Activated CD8-positive, alpha-beta memory T cell treated with anti-CD3 and anti-CD28 coated beads for 1 hour (primary cell): ENCODE measurements around the gene BCAP31.

Source experiments
- DNase-seq, 2 donors: peaks; one replicate each; pipeline ENCODE4 v3.0.0-alpha.2; 2020; ENCODE audit warnings: low read depth in 1 of 2; ENCODE audit errors: extremely low read depth in 1 of 2

The BCAP31 gene

GRCh38 chrX:153724252-153725038 is at the start of gene BCAP31, which contains the start of gene ABCD1:
Gene BCAP31, minus strand, starts transcription at chrX:153724387. Its CDS starts 1,143 bp downstream, at chrX:153723244.
Gene ABCD1, plus strand, starts transcription at chrX:153724856. Its CDS starts 411 bp downstream, at chrX:153725267.
- peak; percentile 60 to 76 for DNase-seq

GRCh38 chrX:153773218-153773611 is 49.0 kb upstream of the BCAP31 start:
- DNase-seq: no peak

DNA sequence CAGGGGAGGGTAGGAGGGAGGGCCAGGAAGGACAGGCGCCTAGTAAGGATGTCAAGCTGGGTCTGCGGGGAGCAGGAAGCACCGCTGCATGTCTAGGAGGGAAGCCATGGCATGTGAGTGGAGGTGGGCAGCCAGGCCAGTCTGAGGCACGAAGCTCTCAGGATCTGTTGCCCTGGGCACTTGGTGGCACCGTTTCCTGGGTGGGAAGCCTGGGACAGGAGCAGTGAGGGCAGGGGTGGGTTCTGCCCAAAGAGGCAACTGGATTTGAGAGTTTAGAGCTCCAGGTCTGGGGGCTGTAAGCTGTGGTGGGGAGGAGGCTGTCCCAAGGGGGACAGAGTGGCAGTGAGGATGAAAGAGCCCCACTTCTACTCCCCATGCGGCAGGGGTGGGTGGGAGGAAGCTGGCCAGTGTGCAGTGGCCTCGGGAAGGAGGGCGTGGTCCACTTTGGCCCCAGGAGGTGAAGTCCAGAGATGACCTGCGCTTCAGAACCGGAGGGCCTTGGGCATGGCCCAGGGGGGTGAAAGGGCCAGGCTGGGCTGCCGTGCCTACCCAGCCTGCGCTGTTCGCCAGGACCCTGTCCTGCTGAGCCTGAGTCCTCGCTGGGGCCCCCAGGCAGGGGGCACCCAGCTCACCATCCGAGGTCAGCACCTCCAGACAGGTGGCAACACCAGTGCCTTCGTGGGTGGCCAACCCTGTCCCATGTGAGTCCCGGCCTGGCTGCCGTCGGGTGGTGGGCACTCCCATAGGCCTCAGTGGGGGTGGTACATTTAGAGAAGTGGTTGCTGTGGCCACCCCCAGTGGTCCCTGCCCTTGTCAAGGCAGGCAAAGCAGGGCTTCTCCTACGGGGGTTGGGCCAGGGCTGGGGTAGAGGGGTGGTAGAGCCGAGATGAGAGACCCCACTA is 48.4 kb upstream of the BCAP31 start:
- no peak for DNase-seq

- no peak for DNase-seq
Measured at GRCh38 chrX:153771415-153772315, 47.5 kb upstream of the BCAP31 start.

GRCh38 chrX:153770601-153771414 is 46.6 kb upstream of the BCAP31 start:
- DNase-seq: no peak

GRCh38 chrX:153769865-153770600 is 45.8 kb upstream of the BCAP31 start:
- DNase-seq: no peak

DNA sequence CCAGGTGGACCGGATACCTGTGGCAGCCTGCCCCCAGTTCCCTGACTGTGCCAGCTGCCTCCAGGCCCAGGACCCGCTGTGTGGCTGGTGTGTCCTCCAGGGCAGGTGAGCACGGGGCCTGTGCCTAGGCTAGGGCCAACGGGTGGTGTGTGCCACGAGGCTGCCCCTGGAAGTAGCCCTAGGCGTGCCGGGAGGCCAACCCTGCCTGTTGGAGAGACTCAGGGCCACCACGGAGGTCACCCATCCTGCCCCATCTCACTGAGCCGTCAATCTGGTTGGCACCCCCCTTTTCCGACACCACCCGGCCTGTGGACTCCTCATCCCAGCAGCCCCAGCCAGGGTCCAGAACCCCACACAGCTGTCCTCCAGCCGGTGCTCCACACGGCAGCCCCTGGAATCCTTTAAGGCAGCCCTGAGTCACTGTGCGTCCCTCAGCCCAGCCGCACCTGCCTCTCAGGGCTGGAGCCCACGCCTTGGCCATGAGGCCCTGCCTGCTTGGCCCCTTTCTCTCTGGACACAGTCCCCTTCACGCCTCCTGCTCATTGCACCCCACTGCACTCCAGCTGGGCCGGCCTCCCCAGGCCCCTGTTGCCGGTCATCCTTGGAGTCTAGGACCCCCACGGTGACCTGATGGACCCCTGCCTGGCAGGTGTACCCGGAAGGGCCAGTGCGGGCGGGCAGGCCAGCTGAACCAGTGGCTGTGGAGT is 45.1 kb upstream of the BCAP31 start:
- DNase-seq: no peak

DNA sequence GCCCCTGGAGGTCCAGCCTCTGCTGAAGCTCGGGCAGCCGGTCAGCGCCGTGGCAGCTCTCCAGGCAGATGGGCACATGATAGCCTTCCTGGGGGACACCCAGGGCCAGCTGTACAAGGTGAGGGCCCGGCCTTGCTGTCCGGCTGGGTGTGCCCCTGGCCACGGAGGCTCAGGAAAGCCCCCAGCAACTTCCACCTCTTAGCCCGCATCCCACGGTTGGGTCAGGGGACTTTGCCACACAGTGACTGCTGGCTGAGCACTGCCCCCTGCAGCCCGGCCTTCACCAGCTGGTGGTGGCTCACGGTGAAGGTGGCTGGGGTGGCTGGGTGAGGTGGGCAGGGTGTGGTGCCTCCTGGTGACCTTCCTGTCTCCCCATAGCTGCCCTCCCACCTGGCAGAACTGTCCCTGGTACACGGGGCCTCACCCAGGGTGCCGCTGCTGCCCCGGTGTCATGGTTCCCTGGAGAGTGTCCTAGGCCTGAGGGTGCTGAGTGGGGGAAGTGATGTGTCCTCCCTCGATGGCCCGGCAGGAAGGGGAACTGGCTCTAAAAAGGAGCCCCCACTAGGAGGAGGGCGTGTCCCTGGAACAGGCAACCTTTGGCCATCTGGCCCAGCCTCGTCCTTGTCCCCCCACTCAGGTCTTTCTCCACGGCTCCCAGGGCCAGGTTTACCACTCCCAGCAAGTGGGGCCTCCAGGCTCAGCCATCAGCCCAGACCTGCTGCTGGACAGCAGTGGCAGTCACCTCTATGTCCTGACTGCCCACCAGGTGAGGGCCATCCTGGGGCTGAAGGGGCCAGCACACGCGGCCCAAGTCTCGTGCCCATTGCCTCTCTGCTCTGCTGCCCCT is 44.3 kb upstream of the BCAP31 start:
- DNase-seq: no peak

DNA sequence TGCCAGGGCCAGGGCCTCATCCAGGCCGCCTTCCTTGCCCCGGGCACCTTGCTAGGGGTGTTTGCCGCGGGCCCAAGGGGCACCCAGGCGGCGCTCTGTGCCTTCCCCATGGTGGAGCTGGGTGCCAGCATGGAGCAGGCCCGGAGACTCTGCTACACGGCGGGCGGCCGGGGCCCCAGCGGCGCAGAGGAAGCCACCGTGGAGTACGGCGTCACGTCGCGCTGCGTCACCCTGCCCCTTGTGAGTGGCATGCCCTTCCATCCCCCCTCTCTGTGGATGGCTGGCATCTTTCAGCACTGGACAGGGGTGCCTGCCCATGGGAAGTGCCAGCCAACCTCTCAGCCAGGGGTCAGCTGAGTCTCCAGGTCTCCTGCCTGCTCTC is 43.5 kb upstream of the BCAP31 start:
- DNase-seq: no peak

DNA sequence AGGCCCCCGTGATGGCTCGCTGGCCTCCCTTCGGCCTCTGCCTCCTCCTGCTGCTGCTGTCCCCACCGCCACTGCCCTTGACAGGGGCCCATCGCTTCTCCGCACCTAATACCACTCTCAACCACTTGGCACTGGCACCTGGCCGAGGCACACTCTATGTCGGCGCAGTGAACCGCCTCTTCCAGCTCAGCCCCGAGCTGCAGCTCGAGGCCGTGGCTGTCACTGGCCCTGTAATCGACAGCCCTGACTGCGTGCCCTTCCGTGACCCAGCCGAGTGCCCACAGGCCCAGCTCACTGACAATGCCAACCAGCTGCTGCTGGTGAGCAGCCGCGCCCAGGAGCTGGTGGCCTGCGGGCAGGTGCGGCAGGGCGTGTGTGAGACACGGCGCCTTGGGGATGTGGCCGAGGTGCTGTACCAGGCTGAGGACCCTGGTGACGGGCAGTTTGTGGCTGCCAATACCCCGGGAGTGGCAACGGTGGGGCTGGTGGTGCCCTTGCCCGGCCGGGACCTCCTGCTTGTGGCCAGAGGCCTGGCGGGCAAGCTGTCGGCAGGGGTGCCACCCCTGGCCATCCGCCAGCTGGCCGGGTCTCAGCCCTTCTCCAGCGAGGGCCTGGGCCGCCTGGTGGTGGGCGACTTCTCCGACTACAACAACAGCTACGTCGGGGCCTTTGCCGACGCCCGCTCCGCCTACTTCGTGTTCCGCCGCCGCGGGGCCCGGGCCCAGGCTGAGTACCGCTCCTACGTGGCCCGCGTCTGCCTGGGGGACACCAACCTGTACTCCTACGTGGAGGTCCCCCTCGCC is 42.9 kb upstream of the BCAP31 start:
- no peak for DNase-seq

DNA sequence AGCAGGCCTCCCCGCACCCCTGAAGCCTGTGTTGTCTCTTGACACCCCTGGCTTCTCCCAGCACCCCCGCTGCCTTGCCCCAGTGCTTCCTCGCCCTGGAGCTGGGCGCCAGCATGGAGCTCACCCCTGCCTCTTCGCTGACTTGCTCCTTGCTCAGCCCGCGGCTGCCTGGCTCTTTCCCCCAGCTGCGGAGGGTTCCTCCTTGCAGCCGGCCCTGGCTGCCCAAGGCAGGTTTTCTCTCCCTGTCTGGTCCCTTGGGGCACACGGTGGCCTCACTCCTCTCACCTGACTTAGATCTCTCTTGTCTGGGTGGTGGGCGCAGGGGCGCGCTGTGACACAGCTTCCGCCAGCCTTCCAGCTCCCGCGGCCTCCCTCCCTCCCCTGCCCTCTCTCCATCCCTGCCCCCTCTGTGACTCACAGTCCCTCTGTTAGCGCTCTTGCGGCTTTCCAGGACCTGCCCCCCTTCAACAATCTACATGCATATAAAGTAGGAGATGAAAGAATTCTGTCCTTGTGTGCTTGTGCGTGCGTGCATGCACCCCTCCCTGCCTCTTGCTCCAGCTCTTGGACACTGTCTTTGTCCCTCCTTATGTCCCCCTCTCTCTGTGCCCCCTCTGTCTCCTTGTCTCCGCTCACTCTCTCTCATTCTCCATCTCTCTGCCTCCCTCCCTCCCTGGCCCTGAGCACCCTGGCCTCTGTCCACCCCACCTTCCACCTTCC is 42.1 kb upstream of the BCAP31 start:
- DNase-seq: peak in 1 of 2 donors; percentile 8

DNA sequence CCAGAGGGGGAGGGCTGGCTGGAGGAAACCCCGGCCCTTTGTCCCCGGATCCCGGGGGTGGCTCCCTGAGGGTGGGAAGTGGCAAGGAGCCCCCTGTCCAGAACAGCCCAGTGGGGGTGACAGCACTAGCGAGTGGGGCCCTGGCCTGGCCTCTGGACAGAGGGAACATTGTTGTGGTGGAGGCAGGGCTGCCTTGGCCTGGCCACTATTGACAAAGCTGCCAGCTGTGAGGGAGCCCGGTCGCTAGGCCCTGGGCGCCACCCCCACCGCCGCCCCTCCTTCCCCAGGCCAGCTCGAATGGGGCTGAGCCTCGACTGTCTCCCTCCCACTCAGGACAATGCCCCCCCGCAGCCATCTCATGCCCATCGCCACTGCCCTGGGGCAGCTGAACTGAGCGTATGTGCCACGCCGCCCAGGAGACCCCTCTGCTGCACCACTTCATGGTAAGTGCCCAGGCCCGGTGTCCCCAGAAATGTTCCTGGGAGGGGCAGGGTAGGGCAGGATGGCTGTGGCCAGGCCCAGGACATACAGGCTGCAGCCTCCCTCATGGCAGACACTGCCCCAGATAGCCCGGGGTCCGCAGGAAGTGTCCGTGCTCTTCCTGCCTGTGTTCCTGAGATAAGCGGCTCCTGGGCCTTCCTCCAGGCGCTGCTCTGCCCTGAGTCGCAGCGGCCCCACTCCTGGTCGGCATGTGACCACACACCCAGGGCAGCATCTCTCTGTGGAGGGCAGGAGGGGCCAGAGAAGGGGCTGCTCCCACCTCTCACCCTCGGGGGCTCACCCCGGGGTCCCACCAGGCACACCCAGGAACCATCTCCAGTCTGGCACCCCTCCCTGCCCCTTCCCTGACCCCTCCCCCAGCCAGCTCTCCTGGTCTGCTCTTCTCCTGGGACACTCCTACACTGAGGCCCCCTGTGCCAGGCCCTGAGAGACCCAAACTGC is 41.2 kb upstream of the BCAP31 start:
- DNase-seq: no peak

DNA sequence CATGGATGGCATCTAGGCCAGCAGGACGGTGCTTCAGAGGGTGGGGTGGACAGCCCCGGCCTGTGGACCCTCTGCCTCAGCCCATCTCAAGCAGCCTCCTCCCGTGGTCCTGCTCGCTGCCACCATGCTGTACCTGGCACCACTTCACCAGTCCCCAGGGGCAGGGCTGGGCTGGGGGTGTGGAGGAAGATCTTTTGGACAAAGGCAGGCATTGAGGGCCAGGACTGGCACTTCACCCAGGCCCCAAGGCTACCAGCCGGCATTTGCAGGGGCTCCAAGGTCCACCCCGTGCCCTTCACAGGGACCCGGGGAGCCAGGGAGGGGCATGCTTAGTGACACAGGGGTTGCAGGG is 40.6 kb upstream of the BCAP31 start:
- DNase-seq: no peak

DNA sequence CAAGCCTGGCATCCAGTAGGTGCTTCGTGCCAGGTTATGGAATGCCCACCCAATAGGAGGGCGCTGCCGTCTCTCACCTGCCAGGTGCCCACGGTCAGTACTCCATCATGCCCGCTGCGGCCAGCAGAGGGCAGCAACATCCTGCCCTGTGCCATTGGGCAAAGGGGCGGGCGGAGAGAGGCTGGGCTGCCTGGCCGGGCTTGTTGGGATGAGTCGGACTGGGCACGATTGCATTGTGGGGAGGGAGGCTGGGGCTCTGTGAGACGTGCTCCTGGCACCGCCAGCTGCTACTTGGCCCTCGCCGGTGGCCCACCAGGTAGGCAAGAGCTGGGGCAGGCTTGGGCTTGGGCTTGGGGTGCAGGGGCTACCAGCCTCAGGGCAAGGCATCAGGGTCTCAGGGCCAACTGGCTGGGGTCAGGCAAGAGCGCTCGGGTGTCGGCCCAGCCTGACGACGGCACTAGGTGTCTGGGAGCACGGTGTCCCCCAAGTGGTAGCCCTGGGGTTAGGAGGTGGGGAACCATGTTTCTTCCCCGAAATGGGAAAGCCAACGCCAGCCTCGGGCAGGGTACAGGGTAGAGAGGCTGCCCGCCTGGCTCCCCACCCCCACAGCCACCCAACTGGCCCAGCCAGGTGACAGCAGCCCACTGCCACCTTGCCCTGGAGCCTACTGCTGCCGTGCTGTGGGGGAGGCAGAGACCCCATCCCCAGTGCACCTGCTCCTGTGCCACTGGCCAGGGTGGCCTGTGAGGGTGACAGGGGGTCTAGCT is 40.0 kb upstream of the BCAP31 start, which contains the start of gene PLXNB3:
Gene PLXNB3 (plus strand): TSS at position 261 of the 767 bp plus-strand sequence. CDS start 1,287 bp downstream, outside the sequence.
- peak; percentile 34 to 55 for DNase-seq
